ENCODE results near the gene LAMA5. TPM values are rescaled to one million over a fixed set of nuclear protein-coding genes. Genes with fewer than 3 reads are reported as not detected.

LAMA5 gene
- polyA plus RNA-seq, 5 donors, result 92.3 to 207 (median 148) TPM

DNA sequence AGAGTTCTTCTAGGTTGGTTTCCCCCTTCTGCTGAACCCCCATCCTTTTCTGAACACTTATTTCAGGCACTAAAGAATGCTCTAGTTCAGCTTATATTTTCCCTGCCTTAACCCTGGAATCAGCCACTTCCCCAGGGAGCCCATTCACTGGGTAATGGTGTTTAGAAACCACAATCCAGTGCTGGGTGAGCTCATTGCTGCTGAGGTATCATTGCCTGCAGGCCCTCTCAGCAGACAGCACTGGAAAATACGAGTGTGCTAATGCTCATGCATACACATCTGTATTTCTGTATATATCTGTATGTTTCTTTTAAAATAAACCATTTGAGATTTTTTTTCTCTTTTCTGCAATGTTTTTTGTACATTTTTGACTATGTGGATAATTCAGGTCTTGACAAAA is 101.7 kb downstream of the LAMA5 start:
- no peak for DNase-seq

DNA sequence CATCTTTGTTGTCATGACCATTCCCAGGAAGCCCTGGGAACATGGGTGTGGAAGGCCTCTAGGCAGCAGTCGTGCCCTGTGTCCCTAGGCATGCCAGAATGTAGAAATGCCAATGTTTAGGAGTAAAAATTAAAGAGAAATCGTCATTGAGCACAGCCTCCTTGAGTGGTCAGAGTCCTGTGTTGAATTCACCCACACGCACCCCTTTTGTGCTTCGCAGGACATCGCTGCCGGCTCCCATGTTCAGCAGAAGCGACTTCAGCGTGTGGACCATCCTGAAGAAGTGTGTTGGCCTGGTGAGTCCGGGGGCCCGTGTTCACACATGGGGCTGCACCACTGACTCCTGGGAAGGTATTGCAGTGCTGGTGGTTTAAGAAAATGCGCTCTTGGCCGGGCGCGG is 103.7 kb downstream of the LAMA5 start:
- no peak for DNase-seq

DNA sequence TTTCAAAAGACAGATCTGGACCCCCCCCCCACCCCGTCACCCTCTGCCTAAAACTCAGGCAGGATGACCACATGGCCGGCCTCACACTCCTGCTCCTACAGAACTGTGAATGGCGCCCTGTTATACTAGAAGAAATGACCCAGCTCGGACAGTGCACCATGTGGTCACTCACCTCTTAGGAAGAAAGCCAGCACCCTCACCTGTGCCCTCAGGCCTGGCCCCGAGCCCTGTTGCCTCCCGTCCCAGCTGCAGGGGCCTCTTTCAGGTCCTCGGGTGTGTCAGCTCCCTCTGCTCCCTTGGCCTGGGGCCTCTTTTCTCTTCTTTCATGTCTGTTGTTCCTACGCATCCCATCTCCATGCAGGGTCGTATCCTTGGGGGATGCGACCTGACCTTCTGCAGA is 105.0 kb downstream of the LAMA5 start:
- no peak for DNase-seq

DNA sequence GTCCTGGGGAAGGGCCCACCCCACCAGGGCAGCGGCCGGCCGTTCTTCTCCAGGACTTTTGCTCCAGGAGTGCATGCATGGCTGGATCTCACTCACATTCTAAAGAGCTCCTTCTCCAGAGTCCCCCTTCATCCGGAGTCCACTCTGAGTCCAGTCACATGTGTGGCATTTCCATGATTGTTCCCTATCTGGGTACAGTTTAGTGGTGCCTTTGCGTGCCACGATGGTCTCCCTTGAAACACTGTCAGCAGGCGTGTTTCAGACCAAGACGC is 107.9 kb downstream of the LAMA5 start:
- DNase-seq, result no peak

Other genes starting within 250 kb of the LAMA5 start
- gene LSM14B, start 244.8 kb downstream of the LAMA5 start, polyA plus RNA-seq (ENCODE audit: insufficient read depth in 1 of 5, insufficient read length in 5 of 5, low replicate concordance in 1 of 5), result 10 to 100 TPM; 52.4 to 64.1 (median 58.2) TPM
- gene PSMA7, start 223.9 kb downstream of the LAMA5 start, polyA plus RNA-seq (ENCODE audit: insufficient read depth in 1 of 5, insufficient read length in 5 of 5, low replicate concordance in 1 of 5), result 100 to 1,000 TPM; 140 to 204 (median 158) TPM
- 10 to 100 TPM; 19.2 to 26.8 (median 23.8) TPM for gene SS18L1, start 223.5 kb downstream of the LAMA5 start, polyA plus RNA-seq (ENCODE audit: insufficient read depth in 1 of 5, insufficient read length in 5 of 5, low replicate concordance in 1 of 5)
- gene MTG2, start 184.3 kb downstream of the LAMA5 start, polyA plus RNA-seq (ENCODE audit: insufficient read depth in 1 of 5, insufficient read length in 5 of 5, low replicate concordance in 1 of 5), result 10 to 100 TPM; 25.1 to 37.7 (median 32.4) TPM
- gene HRH3, start 147.0 kb downstream of the LAMA5 start, polyA plus RNA-seq (ENCODE audit: insufficient read depth in 1 of 5, insufficient read length in 5 of 5, low replicate concordance in 1 of 5), result under 1 TPM in 1 of 5 donors, not detected in 4; 0.06 TPM
- 10 to 100 TPM; 25.8 to 32.7 (median 29.1) TPM for gene OSBPL2, start 128.8 kb downstream of the LAMA5 start, polyA plus RNA-seq (ENCODE audit: insufficient read depth in 1 of 5, insufficient read length in 5 of 5, low replicate concordance in 1 of 5)
- gene ADRM1, start 64.3 kb downstream of the LAMA5 start, polyA plus RNA-seq (ENCODE audit: insufficient read depth in 1 of 5, insufficient read length in 5 of 5, low replicate concordance in 1 of 5), result 10 to 100 TPM; 29.0 to 68.3 (median 37.5) TPM
- 1,000 to 10,000 TPM in 1 of 5 donors, 100 to 1,000 TPM in 4; 870 to 1,387 (median 940) TPM for gene RPS21, start 19.8 kb upstream of the LAMA5 start, polyA plus RNA-seq (ENCODE audit: insufficient read depth in 1 of 5, insufficient read length in 5 of 5, low replicate concordance in 1 of 5)
- 10 to 100 TPM; 11.9 to 14.8 (median 14.7) TPM for gene CABLES2, start 40.0 kb upstream of the LAMA5 start, polyA plus RNA-seq (ENCODE audit: insufficient read depth in 1 of 5, insufficient read length in 5 of 5, low replicate concordance in 1 of 5)
- gene RBBP8NL, start 60.2 kb upstream of the LAMA5 start, polyA plus RNA-seq (ENCODE audit: insufficient read depth in 1 of 5, insufficient read length in 5 of 5, low replicate concordance in 1 of 5), result 1 to 10 TPM; 2.7 to 4.4 (median 3.5) TPM
- 10 to 100 TPM; 25.6 to 46.6 (median 34.3) TPM for gene GATA5, start 108.7 kb upstream of the LAMA5 start, polyA plus RNA-seq (ENCODE audit: insufficient read depth in 1 of 5, insufficient read length in 5 of 5, low replicate concordance in 1 of 5)

All from right lung (tissue), 5 donors.